ENCODE results near the gene NKX2-3.

NKX2-3 gene

DNA sequence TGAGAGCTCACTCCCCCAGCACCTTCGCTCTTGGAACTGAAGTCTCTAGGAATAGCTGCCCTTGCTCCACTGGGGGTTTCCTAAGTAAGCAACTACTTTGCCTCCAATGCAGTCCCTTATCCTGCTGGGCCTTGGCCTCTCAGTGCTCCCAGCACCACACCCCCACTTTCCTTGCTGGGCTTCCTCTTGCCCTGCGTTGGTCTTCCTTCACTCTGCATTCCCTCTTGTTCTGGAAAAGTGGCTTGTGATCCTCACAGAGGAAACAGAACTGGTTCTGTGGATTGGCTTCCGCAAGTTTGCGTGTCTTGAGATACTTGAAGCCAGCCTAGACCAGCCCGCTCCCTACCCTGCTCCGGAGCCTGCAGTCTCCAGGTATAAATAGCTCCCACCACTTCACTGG is 6.4 kb downstream of the NKX2-3 start:
- TF ChIP-seq, protein P1, sequence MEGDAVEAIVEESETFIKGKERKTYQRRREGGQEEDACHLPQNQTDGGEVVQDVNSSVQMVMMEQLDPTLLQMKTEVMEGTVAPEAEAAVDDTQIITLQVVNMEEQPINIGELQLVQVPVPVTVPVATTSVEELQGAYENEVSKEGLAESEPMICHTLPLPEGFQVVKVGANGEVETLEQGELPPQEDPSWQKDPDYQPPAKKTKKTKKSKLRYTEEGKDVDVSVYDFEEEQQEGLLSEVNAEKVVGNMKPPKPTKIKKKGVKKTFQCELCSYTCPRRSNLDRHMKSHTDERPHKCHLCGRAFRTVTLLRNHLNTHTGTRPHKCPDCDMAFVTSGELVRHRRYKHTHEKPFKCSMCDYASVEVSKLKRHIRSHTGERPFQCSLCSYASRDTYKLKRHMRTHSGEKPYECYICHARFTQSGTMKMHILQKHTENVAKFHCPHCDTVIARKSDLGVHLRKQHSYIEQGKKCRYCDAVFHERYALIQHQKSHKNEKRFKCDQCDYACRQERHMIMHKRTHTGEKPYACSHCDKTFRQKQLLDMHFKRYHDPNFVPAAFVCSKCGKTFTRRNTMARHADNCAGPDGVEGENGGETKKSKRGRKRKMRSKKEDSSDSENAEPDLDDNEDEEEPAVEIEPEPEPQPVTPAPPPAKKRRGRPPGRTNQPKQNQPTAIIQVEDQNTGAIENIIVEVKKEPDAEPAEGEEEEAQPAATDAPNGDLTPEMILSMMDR (IDR thresholded peaks at IDR 0.05; ENCODE audit: insufficient read depth, low read length, missing control alignments), result no peak
- no peak for DNase-seq (ENCODE audit: low read depth, low spot score)
- ChIA-PET CTCF (interaction anchor here (1.1 to 2.0 kb wide), 2 partner anchors 21 to 102 kb away, joined by 3 to 8 read pairs; no protein-coding TSS in a partner anchor), POLR2A (no interaction called here)
- no peak overlapping the region for H3K4me3 ChIP-seq (ENCODE audit: low read depth, low read length)

DNA sequence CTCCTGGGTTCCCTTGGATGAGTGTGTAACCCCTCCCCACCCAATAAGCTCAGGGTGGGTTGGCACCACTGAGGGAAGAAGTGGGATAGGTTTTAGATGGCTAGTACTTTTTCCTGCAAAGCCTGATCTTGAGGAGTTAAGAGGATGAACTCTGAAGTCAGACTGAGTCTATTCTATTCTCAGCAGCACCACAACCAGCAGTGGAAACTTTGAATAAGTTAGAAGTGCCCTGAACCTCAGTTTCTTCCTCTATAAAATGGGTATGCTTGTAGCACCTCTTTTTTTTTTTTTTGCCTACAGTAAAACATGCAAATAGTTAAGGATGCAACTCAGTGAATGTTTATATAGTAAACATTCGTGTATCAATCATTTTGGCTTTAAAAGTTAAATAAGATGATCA is 7.1 kb downstream of the NKX2-3 start:
- POLR2A ChIA-PET, result no interaction called here
- DNase-seq (ENCODE audit: low read depth, low spot score), result no peak
- CTCF ChIA-PET, result interaction anchor here (2.0 kb wide), 1 partner anchor 21 kb away, joined by 8 read pairs; no protein-coding TSS in a partner anchor
- TF ChIP-seq, protein P1 (IDR thresholded peaks at IDR 0.05; ENCODE audit: insufficient read depth, low read length, missing control alignments), result no peak
- H3K4me3 ChIP-seq (ENCODE audit: low read depth, low read length), result no peak overlapping the region

DNA sequence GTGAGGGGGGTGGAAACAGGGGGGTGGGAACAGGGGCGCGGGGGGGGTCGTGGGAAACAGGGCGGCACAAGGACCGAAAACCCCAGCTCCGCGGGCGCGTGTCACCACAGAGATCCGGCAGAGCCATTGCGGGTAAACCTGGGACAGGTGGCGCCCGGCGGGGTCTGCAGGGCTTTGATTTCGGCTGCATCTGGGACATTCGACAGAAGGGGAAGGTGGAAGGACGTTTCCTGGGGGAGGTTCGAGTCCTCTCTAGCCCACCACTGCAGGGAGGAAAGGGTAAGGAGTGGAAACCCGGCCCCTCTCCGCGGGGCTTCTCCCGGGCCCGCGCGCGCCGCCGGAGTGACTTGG is 7.5 kb downstream of the NKX2-3 start:
- TF ChIP-seq, protein P1 (IDR thresholded peaks at IDR 0.05; ENCODE audit: insufficient read depth, low read length, missing control alignments), result no peak
- ChIA-PET CTCF (no interaction called here), POLR2A (no interaction called here)
- no peak for DNase-seq (ENCODE audit: low read depth, low spot score)
- H3K4me3 ChIP-seq (ENCODE audit: low read depth, low read length), result no peak overlapping the region

DNA sequence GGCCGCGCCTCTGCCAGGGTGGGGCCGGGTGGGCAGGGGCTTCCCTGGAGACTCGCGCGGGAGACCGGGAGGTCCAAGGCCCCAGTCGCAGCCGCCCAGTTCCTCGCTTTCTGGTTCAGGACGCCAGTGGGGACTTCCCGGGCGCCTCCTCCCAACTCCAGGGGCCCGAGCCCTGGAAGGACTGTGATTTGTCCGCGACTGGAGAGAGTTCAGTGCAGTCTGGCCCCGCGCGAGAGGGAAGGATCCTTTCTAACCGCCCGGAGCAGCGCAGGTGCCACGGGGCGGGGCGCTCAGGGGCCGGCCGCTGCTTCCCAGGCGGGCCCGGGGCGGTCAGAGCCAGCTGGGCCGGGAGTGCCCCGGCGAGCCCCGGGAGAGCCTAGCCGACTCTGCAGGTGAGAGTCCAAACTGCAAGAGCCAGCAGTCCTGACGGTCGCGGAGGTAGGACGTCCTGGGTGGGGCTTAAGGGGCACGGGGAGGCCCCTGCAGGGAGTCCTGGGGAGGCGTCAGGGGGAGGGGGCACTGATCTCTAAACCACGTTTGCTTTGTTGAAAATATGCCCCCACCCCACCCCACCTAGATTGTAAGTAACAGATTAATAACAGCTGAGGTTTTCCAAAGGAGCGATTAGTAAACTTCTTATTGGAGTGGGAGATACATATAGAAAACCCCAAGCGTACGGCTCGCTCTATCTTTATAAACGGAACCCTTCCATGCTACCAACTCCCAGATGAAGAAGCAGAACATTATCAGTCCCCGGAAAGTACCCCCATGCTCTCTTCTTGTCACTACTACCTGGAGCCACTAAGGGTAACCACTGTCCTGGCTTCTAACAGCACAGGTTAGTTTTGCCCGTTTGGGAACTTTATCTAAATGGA is 8.2 kb downstream of the NKX2-3 start:
- TF ChIP-seq, protein P1 (IDR thresholded peaks at IDR 0.05; ENCODE audit: insufficient read depth, low read length, missing control alignments), result no peak
- no peak overlapping the region for H3K4me3 ChIP-seq (ENCODE audit: low read depth, low read length)
- CTCF ChIA-PET, result interaction anchor here (0.7 to 1.2 kb wide), 2 partner anchors 19 to 72 kb away, joined by 3 to 4 read pairs; no protein-coding TSS in a partner anchor
- DNase-seq (ENCODE audit: low read depth, low spot score), result no peak
- POLR2A ChIA-PET, result interaction anchor here (0.6 kb wide), 1 partner anchor 12 kb away, joined by 3 read pairs; no protein-coding TSS in a partner anchor

DNA sequence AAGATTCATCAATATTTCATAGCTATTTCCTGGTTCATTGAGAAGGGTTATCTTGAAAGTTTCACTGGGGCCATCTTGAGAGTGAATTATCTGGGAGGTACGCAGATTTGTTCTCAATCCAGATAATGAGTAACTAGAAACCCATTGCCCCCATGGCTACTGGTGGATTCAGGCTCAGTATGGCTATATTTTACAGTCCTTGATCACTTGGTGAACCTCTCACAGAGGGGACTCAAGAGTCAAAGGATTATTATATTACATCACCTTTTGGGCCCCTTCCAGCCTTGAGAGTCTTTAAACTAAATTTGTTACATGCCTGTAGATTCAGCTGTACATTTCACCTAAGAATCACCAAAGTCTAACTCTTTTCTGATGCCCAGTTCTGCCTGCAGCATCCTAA is 11.6 kb downstream of the NKX2-3 start:
- TF ChIP-seq, protein P1 (IDR thresholded peaks at IDR 0.05; ENCODE audit: insufficient read depth, low read length, missing control alignments), result no peak
- ChIA-PET POLR2A (no interaction called here), CTCF (interaction anchor here (1.5 to 6.5 kb wide), 2 partner anchors 16 to 109 kb away, joined by 6 to 42 read pairs; no protein-coding TSS in a partner anchor)
- no peak for DNase-seq (ENCODE audit: low read depth, low spot score)
- no peak overlapping the region for H3K4me3 ChIP-seq (ENCODE audit: low read depth, low read length)

DNA sequence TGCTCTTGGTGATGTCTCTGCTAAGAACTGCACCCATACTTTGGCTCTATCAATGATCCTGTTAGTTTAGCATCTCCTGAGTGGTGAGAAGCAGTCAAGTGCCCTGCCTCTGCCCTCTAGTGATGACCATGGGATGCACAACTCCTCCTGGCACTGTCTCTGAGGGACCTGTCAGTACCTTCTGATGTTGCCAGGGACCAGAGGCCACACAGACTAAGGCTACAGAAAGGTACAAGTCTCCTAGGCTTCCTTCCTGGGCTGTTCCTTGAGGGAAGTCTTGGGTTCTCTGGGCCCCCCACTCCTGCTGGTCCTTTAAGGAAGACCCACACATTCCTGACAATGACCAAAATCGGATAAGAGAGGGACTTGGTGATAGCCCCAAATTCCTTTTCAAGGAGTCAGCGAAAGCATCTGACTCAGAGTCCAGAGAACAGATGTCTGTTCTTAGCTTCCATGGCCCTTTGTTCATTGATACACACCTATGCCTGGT is 15.3 kb downstream of the NKX2-3 start:
- TF ChIP-seq, protein P1 (IDR thresholded peaks at IDR 0.05; ENCODE audit: insufficient read depth, low read length, missing control alignments), result peak; percentile 47
- POLR2A ChIA-PET, result interaction anchor here (1.0 kb wide), 1 partner anchor 72 kb away, joined by 3 read pairs; the partner anchor contains the start of gene SLC25A28
- CTCF ChIA-PET, result interaction anchor here (0.7 to 6.5 kb wide), 6 partner anchors 11 to 156 kb away, joined by 3 to 42 read pairs (median 4); no protein-coding TSS in a partner anchor
- no peak overlapping the region for H3K4me3 ChIP-seq (ENCODE audit: low read depth, low read length)
- no peak for DNase-seq (ENCODE audit: low read depth, low spot score)
